Uterus (tissue), 4 donors: ENCODE results near the gene TMEM220. TPM values are rescaled to one million over a fixed set of nuclear protein-coding genes. Genes with fewer than 3 reads are reported as not detected.

Experiments used
- DNase-seq, 2 donors: peaks; one replicate each; pipeline ENCODE4 v3.0.0-alpha.2; 2019 to 2020
- H3K27ac ChIP-seq, 2 donors: fragments of 200-600 bp; sonication (generic); 1 replicate in 1 of 2; 2 replicates in 1 of 2; pipeline ENCODE4 v1.5.1; 2016 to 2018
- H3K27me3 ChIP-seq, 2 donors: fragments of 200-600 bp; sonication (generic); one replicate each; pipeline ENCODE4 v1.5.1; 2018 to 2019; ENCODE audit warnings: control low read depth in 1 of 2
- H3K36me3 ChIP-seq, 2 donors: fragments of 200-600 bp; sonication (generic); one replicate each; pipeline ENCODE4 v1.5.1; 2019; ENCODE audit warnings: control low read depth in 1 of 2
- H3K4me1 ChIP-seq, 2 donors: fragments of 200-600 bp; sonication (generic); one replicate each; pipeline ENCODE4 v1.5.1; 2018 to 2019; ENCODE audit warnings: control low read depth in 1 of 2
- H3K4me3 ChIP-seq, 2 donors: fragments of 200-600 bp; sonication (generic); 1 replicate in 1 of 2; 2 replicates in 1 of 2; pipeline ENCODE4 v1.5.1; 2018 to 2019; ENCODE audit warnings: mild to moderate bottlenecking in 1 of 2
- H3K9me3 ChIP-seq, 2 donors: fragments of 200-600 bp; sonication (generic); one replicate each; pipeline ENCODE4 v1.5.1; 2019; ENCODE audit warnings: control low read depth in 1 of 2
- POLR2A ChIP-seq, 2 donors: fragments of 450-650 bp; IDR thresholded peaks; one replicate each; pipeline ENCODE4 v1.6.1; 2016; ENCODE audit warnings: antibody characterized with exemption in 2 of 2, mild to moderate bottlenecking in 1 of 2, moderate library complexity in 1 of 2
- intact Hi-C: fragments of 100-400 bp; cut with DNase I; formaldehyde crosslinking; loops from one replicate; pipeline ENCODE4 v1.15.1; 2023; ENCODE audit warnings: low total_unique reads
- total RNA-seq, 4 donors: library from RNA; depleted of rRNA in 3 of 4; stranded (reverse); fragments of >200 nt in 3 of 4; gene quantifications; one replicate each; pipeline versions ENCODE4 v1.1.0 to v1.2.4, GENCODE V29; 2014 to 2023
- TF ChIP-seq, protein P1 (sequence below), 4 experiments: fragments of 200-600 bp in 2 of 4; fragments of 450-650 bp in 2 of 4; sonication (generic) in 2 of 4; IDR thresholded peaks; one replicate each; pipeline ENCODE4 v1.5.1; 2016 to 2019; ENCODE audit warnings: antibody characterized with exemption in 4 of 4, mild to moderate bottlenecking in 2 of 4, moderate library complexity in 1 of 4
- donor health status: DM: yes; HTN: yes; CAD: no.

Gene TMEM220
- total RNA-seq, 4 donors from 2014 or later, result 0.59 to 20.1 (median 5.2) TPM

DNA sequence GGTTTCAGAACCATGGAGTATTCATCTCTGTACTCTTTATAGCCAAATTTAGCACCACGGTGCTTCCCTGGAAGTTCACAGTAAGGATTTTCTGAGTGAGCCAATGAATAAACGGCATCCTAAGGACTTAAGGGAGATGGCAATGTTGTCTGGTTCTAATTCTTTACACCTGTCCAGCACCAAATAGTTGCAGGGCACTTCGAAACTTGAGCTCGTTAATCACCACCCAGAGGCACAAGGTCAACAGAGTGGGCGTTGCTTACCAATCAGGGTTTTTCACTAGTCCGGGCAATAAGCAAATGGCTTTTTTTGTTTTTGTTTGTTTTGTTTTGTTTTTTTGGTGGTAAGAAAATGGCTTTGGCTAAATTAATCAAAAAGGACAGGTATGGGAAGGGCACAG, 28.2 kb upstream of the TMEM220 start:
- DNase-seq, result no peak

DNA sequence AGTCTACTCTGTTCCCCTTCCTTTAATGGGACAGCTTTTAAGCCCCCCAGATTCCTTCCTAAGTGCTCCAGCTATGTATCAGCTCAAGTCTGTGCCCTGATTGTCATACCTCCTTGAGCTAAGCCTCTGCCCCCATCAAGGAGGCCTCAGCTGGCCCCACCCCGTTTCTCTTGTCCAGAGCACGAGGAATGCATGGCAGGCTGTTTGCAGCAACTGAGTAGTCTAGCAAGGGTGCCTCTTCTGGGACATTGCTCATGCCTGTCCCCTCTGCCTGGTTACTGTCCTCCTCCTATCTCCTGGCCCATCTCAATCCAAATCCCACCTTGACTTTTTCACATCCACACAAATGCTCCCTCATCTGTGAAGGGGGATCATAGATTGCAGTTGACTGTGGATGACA, 27.8 kb upstream of the TMEM220 start:
- Histone ChIP-seq H3K27ac (no peak overlapping the region), H3K4me1 (no peaks in the 10 kb centered on the region), H3K9me3 (no peaks in the 10 kb centered on the region), H3K36me3 (no peaks in the 10 kb centered on the region), H3K27me3 (no peaks in the 10 kb centered on the region), H3K4me3 (no peak overlapping the region)
- DNase-seq, result no peak
- TF ChIP-seq, protein P1, sequence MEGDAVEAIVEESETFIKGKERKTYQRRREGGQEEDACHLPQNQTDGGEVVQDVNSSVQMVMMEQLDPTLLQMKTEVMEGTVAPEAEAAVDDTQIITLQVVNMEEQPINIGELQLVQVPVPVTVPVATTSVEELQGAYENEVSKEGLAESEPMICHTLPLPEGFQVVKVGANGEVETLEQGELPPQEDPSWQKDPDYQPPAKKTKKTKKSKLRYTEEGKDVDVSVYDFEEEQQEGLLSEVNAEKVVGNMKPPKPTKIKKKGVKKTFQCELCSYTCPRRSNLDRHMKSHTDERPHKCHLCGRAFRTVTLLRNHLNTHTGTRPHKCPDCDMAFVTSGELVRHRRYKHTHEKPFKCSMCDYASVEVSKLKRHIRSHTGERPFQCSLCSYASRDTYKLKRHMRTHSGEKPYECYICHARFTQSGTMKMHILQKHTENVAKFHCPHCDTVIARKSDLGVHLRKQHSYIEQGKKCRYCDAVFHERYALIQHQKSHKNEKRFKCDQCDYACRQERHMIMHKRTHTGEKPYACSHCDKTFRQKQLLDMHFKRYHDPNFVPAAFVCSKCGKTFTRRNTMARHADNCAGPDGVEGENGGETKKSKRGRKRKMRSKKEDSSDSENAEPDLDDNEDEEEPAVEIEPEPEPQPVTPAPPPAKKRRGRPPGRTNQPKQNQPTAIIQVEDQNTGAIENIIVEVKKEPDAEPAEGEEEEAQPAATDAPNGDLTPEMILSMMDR (IDR thresholded peaks at IDR 0.05), result no peak
- TF ChIP-seq POLR2A (IDR thresholded peaks at IDR 0.05), result no peak
- intact Hi-C loops, result no loop called here

More for the DNA sequence above, 28.2 kb upstream of the TMEM220 start:
- H3K36me3 ChIP-seq, result no peaks in the 10 kb centered on the region
- H3K4me3 ChIP-seq, result no peak overlapping the region
- no peaks in the 10 kb centered on the region for H3K27me3 ChIP-seq
- no peak for TF ChIP-seq POLR2A (IDR thresholded peaks at IDR 0.05)
- TF ChIP-seq, protein P1 (IDR thresholded peaks at IDR 0.05), result no peak
- no peak overlapping the region for H3K27ac ChIP-seq
- H3K4me1 ChIP-seq, result no peaks in the 10 kb centered on the region
- intact Hi-C loops, result no loop called here
- no peaks in the 10 kb centered on the region for H3K9me3 ChIP-seq

DNA sequence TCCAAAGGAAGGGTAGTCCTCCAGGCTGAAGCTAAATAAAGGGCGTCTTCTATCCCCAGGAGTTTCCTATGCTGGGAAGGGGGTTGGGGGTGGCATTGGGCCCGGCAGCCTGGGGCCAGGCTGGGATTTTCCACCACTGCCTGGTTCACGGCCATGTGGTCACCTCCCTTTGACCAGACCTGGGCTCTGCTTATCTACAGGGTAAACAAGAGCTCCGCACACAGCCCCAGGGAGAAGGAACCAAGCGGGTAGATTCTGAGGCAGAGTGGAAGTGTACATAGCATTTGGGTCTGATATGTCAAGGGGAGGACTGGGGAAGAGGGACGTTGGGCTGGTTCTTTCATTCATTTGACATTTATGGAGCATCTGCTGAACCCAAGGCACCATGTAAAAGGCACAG, 27.2 kb upstream of the TMEM220 start:
- no peaks in the 10 kb centered on the region for H3K36me3 ChIP-seq
- DNase-seq, result no peak
- H3K4me3 ChIP-seq, result no peak overlapping the region
- no peak overlapping the region for H3K27ac ChIP-seq
- intact Hi-C loops, result no loop called here
- no peaks in the 10 kb centered on the region for H3K27me3 ChIP-seq
- H3K9me3 ChIP-seq, result no peaks in the 10 kb centered on the region
- no peaks in the 10 kb centered on the region for H3K4me1 ChIP-seq
- TF ChIP-seq POLR2A (IDR thresholded peaks at IDR 0.05), result no peak
- TF ChIP-seq, protein P1 (IDR thresholded peaks at IDR 0.05), result no peak

DNA sequence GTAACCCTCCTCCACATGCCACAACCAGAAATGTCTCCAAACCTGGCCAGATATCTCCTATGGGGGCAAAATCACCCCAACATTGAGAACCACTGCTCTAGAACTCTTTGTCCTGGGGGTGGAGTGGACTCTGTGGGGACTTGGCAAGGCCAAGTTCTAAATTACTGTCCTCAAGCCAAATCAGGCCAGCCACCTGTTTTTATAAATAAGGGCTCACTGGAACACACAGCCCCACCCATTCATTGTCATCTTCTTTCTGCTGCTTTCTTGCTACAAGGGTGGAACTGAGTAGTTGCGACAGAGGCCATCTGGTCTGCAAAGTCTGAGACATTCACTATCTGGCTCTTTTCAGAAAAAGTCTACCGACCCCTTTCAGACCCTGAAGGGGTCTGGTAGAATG, 26.8 kb upstream of the TMEM220 start:
- Histone ChIP-seq H3K9me3 (no peaks in the 10 kb centered on the region), H3K4me1 (no peaks in the 10 kb centered on the region), H3K27me3 (no peaks in the 10 kb centered on the region), H3K36me3 (no peaks in the 10 kb centered on the region), H3K27ac (no peak overlapping the region), H3K4me3 (no peak overlapping the region)
- TF ChIP-seq POLR2A (IDR thresholded peaks at IDR 0.05), result no peak
- intact Hi-C loops, result no loop called here
- DNase-seq, result no peak

DNA sequence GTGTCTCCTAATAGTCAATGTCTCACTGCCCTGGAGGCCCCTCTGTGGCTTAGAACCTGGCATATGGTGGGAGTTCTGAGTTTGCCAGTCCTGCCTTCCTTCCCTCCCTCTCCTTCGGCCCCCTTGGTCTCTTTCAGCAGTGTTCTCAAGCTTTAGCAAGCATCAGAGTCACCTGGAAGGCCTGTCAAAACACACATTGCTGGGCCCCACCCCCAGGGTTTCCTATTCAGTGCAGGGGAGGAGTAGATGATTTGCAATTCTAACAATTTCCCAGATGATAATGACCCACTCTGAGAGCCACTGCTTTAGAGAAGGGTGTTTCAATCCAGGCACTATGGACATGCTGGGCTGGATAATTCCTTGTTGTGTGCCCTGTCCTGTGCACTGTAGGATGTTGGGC, 26.4 kb upstream of the TMEM220 start:
- TF ChIP-seq, protein P1 (IDR thresholded peaks at IDR 0.05), result no peak
- no peak for TF ChIP-seq POLR2A (IDR thresholded peaks at IDR 0.05)
- Histone ChIP-seq H3K4me1 (no peaks in the 10 kb centered on the region), H3K27me3 (no peaks in the 10 kb centered on the region), H3K9me3 (no peaks in the 10 kb centered on the region), H3K4me3 (no peak overlapping the region), H3K36me3 (no peaks in the 10 kb centered on the region), H3K27ac (no peak overlapping the region)
- no peak for DNase-seq
- intact Hi-C loops, result no loop called here

DNA sequence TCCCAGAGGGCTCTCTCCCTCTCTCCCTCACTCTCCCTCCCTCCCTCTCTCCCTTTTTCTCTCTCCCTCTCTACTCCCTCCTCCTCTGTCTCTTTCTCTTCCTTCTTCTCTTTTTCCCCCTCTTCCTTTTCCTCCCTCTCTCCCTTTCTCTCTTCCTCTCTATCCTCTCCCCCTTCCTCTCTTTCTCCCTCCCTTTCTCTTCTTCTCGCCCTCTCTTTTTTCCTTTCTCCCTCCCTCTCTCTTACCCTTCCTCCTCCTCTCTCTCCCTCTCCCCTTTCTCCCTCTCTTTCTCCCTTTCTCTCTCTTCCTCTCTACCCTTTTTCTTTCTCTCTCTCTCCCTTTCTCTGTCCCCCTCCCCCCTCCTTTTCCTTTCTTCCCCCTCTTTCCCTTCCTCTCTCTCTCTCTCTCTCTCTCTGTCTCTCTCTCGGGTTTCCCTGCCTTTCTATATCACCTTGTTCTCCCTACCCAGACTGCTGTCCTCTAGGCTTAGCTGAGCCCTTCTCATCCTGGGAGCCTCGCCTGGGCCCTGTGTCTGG, 25.8 kb upstream of the TMEM220 start:
- no peaks in the 10 kb centered on the region for H3K36me3 ChIP-seq
- no peak overlapping the region for H3K27ac ChIP-seq
- no peak for DNase-seq
- no peaks in the 10 kb centered on the region for H3K9me3 ChIP-seq
- H3K4me3 ChIP-seq, result no peak overlapping the region
- intact Hi-C loops, result no loop called here
- no peaks in the 10 kb centered on the region for H3K27me3 ChIP-seq
- no peaks in the 10 kb centered on the region for H3K4me1 ChIP-seq
- TF ChIP-seq POLR2A (IDR thresholded peaks at IDR 0.05), result no peak
- TF ChIP-seq, protein P1 (IDR thresholded peaks at IDR 0.05), result no peak
